B cell (primary cell): ENCODE data around the gene MICALL2. TPM values are rescaled to one million over a fixed set of nuclear protein-coding genes. Genes with fewer than 3 reads are reported as not detected.

ENCODE experiments used
- ATAC-seq: fragments of 200-7000 bp; cut with Tn5 transposase; one replicate; pipeline ENCODE4 v1.10.0; 2021; ENCODE audit warnings: low read depth, mild to moderate bottlenecking, moderate number of reproducible peaks, moderate library complexity
- CTCF ChIA-PET: fragments of 350-600 bp; sonication (Branson Sonifier 250); formaldehyde crosslinking; loops from one replicate; lab custom pipeline; 2021; ENCODE audit warnings: antibody characterized with exemption, inconsistent platforms; lab: Charles Lee
- POLR2A ChIA-PET: fragments of 350-600 bp; sonication (Branson Sonifier 250); formaldehyde crosslinking; loops from one replicate; lab custom pipeline; 2021; ENCODE audit warnings: antibody characterized with exemption; lab: Charles Lee
- DNase-seq: peaks from one replicate; pipeline ENCODE4 v3.0.0; 2013
- H2AFZ ChIP-seq: 2 replicates; pipeline ENCODE4 v1.6.1; 2012; ENCODE audit warnings: mild to moderate bottlenecking, low read depth, low read length; ENCODE audit not compliant: insufficient read depth, poor library complexity, severe bottlenecking
- H3K27ac ChIP-seq, 2 donors: 1 replicate in 1 of 2; 2 replicates in 1 of 2; pipeline ENCODE4 v1.5.1; 2012 to 2013; ENCODE audit warnings: low read length in 2 of 2, mild to moderate bottlenecking in 2 of 2, moderate library complexity in 1 of 2
- H3K27me3 ChIP-seq, 4 experiments: fragments of 200-600 bp in 1 of 4; sonication (generic) in 1 of 4; replicated peaks in 1 of 4; 1 replicate in 2 of 4; 2 replicates in 2 of 4; pipeline versions ENCODE4 v1.6.1 to v1.7.0; 2013 to 2016; ENCODE audit warnings: low read length in 3 of 4, mild to moderate bottlenecking in 2 of 4, mixed read lengths in 1 of 4, moderate library complexity in 1 of 4; ENCODE audit not compliant: insufficient read depth in 4 of 4, control insufficient read depth in 3 of 4; ENCODE audit errors: control extremely low read depth in 1 of 4
- H3K36me3 ChIP-seq, 2 experiments: replicated peaks in 1 of 2; 1 replicate in 1 of 2; 2 replicates in 1 of 2; pipeline versions ENCODE4 v1.6.1 to v1.7.1; 2013; ENCODE audit warnings: low read length in 1 of 2; ENCODE audit not compliant: insufficient read depth in 2 of 2, control insufficient read depth in 1 of 2; ENCODE audit errors: control extremely low read depth in 1 of 2, extremely low read depth in 1 of 2
- H3K4me1 ChIP-seq, 2 donors: fragments of 200-600 bp in 1 of 2; sonication (generic) in 1 of 2; 1 replicate in 1 of 2; 2 replicates in 1 of 2; pipeline versions ENCODE4 v1.5.1 to v1.6.1; 2013 to 2017; ENCODE audit warnings: low read length in 2 of 2; ENCODE audit not compliant: control insufficient read depth in 2 of 2, insufficient read depth in 2 of 2
- H3K4me2 ChIP-seq: replicated peaks from 2 replicates; pipeline ENCODE3; 2012; ENCODE audit warnings: mild to moderate bottlenecking, low read depth, low read length; ENCODE audit not compliant: poor library complexity, severe bottlenecking
- H3K4me3 ChIP-seq, 5 experiments: fragments of 200-600 bp in 1 of 5; sonication (generic) in 1 of 5; 1 replicate in 3 of 5; 2 replicates in 2 of 5; pipeline versions ENCODE4 v1.5.1 to v1.7.0; 2011 to 2016; ENCODE audit warnings: low read length in 4 of 5, mild to moderate bottlenecking in 4 of 5, low read depth in 2 of 5, control low read depth in 1 of 5, moderate library complexity in 1 of 5; ENCODE audit not compliant: insufficient read depth in 1 of 5; ENCODE audit errors: control extremely low read depth in 1 of 5, extremely low read depth in 1 of 5
- H3K79me2 ChIP-seq: fragments of 200-600 bp; sonication (generic); one replicate; pipeline ENCODE4 v1.6.0; 2016; ENCODE audit warnings: low read length; ENCODE audit not compliant: control insufficient read depth, insufficient read depth
- H3K9ac ChIP-seq: fragments of 200-600 bp; sonication (generic); 2 replicates; pipeline ENCODE4 v1.6.1; 2017; ENCODE audit warnings: mild to moderate bottlenecking, low read length, moderate library complexity
- H3K9me3 ChIP-seq, 3 donors: one replicate each; pipeline versions ENCODE4 v1.6.1 to v1.7.1; 2013; ENCODE audit warnings: low read length in 2 of 3; ENCODE audit not compliant: control insufficient read depth in 2 of 3, insufficient read depth in 1 of 3; ENCODE audit errors: control extremely low read depth in 1 of 3
- H4K20me1 ChIP-seq: 2 replicates; pipeline ENCODE4 v1.6.0; 2012; ENCODE audit warnings: mild to moderate bottlenecking, low read length; ENCODE audit not compliant: insufficient read depth, control insufficient read depth, poor library complexity, severe bottlenecking
- H3K27ac Mint-ChIP-seq: one replicate; pipeline ENCODE4 v1.8.0; 2021; ENCODE audit warnings: mixed read lengths
- H3K27me3 Mint-ChIP-seq: one replicate; pipeline ENCODE4 v1.8.0; 2021; ENCODE audit warnings: mixed read lengths
- H3K4me1 Mint-ChIP-seq: one replicate; pipeline ENCODE4 v1.8.0; 2021; ENCODE audit warnings: mixed read lengths
- H3K4me3 Mint-ChIP-seq: one replicate; pipeline ENCODE4 v1.8.0; 2021; ENCODE audit warnings: mixed read lengths
- H3K9me3 Mint-ChIP-seq: one replicate; pipeline ENCODE4 v1.8.0; 2022; ENCODE audit warnings: mixed read lengths; ENCODE audit not compliant: insufficient read depth
- EZH2 ChIP-seq: IDR thresholded peaks from 2 replicates; pipeline ENCODE4 v1.6.1; 2012; ENCODE audit warnings: borderline replicate concordance, low read depth, mild to moderate bottlenecking, moderate library complexity, low read length; ENCODE audit not compliant: insufficient read depth, poor library complexity, severe bottlenecking
- WGBS: methylation state at CpG from one replicate; pipeline ENCODE4 v1.1.5; 2013; ENCODE audit warnings: missing lambda C conversion rate; ENCODE audit not compliant: insufficient coverage; 5-methylcytosine and 5-hydroxymethylcytosine counted together
- intact Hi-C: fragments of 100-400 bp; cut with micrococcal nuclease; formaldehyde crosslinking; loops from one replicate; pipeline ENCODE4 v1.10.0; 2022
- polyA plus RNA-seq: library from polyadenylated mRNA; depleted of rRNA; stranded (reverse); fragments of >200 nt; gene quantifications from 2 replicates; pipeline ENCODE4 v1.2.3, GENCODE V29; 2012
- total RNA-seq, 2 donors: library from RNA; stranded (reverse); fragments of 120-200 nt in 1 of 2; gene quantifications; 1 replicate in 1 of 2; 2 replicates in 1 of 2; pipeline versions ENCODE4 v1.2.3 to v1.2.4, GENCODE V29; 2013 to 2022
- TF ChIP-seq, protein P1 (sequence below): fragments of 200-600 bp; IDR thresholded peaks from one replicate; pipeline ENCODE4 v1.8.0; 2022; ENCODE audit warnings: antibody characterized with exemption, mild to moderate bottlenecking

MICALL2 gene
- total and polyA plus RNA-seq, 2 donors (not counting 1 experiment from before 2014, with no cell fraction given) = 0.85 to 0.94 TPM

DNA sequence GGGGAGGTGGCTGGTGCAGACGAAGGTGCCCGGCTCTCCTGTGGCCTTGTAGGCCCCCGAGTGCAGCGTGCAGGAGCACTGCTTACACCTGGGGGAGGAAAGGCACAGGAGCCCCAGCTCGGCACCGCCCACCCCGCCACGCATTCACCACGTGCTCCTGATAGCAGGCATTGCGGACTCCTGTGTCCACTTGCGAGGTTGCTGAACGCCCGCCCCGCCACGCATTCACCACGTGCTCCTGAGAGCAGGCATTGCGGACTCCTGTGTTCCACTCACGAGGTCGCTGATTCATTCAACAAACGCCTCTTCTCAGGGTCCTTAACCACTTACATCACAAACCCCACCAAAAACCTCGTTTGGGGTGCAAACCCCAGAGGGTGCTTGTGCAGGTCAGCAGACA is 13.9 kb downstream of the MICALL2 start:
- ChIA-PET POLR2A (no interaction called here), CTCF (no interaction called here)
- Histone ChIP-seq H3K4me2 (no peak overlapping the region), H3K79me2 (no peaks in the 10 kb centered on the region), H3K36me3 (no peaks in the 10 kb centered on the region), H3K4me1 (no peaks in the 10 kb centered on the region), H3K27ac (no peak overlapping the region), H3K27me3 (peaks cover 0 to 9% (median 0%) of the 10 kb centered on the region in 4 experiments), H3K9ac (no peak overlapping the region), H3K9me3 (peaks cover 0 to 3% (median 0%) of the 10 kb centered on the region in 3 donors), H2AFZ (no peak overlapping the region), H3K4me3 (no peak overlapping the region), H4K20me1 (no peaks in the 10 kb centered on the region)
- no peaks in the 10 kb centered on the region for H3K4me1 Mint-ChIP-seq
- WGBS = 93% methylated on average over 17 of the region's 21 CpGs
- intact Hi-C loops = no loop called here
- DNase-seq = no peak
- no peaks in the 10 kb centered on the region for H3K27me3 Mint-ChIP-seq
- no peak for TF ChIP-seq EZH2
- TF ChIP-seq, protein P1, sequence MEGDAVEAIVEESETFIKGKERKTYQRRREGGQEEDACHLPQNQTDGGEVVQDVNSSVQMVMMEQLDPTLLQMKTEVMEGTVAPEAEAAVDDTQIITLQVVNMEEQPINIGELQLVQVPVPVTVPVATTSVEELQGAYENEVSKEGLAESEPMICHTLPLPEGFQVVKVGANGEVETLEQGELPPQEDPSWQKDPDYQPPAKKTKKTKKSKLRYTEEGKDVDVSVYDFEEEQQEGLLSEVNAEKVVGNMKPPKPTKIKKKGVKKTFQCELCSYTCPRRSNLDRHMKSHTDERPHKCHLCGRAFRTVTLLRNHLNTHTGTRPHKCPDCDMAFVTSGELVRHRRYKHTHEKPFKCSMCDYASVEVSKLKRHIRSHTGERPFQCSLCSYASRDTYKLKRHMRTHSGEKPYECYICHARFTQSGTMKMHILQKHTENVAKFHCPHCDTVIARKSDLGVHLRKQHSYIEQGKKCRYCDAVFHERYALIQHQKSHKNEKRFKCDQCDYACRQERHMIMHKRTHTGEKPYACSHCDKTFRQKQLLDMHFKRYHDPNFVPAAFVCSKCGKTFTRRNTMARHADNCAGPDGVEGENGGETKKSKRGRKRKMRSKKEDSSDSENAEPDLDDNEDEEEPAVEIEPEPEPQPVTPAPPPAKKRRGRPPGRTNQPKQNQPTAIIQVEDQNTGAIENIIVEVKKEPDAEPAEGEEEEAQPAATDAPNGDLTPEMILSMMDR = no peak
- no peak overlapping the region for H3K4me3 Mint-ChIP-seq
- no peak for ATAC-seq
- H3K27ac Mint-ChIP-seq = no peak overlapping the region
- H3K9me3 Mint-ChIP-seq = no peaks in the 10 kb centered on the region

DNA sequence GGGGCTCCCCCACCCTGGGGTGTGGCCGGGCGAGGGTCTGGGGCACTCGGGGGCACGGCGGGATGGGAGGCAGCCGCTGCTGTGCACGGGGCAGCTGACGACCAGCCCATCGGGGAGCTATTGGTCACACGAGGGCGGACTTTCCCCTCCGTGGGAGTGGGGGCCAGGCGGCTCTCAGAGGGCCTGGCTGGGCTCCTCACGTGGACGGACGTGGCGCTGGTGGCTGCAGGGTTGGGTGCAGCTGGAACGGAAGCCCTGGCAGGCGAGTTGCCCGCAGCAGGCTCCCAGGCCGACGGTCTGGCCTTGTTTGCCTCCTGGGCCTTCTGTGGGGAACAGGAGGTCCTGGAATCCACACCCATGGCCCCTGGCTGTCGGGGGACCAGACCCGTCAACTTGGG is 14.3 kb downstream of the MICALL2 start:
- Mint-ChIP-seq H3K9me3 (no peaks in the 10 kb centered on the region), H3K27ac (no peak overlapping the region), H3K4me3 (no peak overlapping the region), H3K4me1 (no peaks in the 10 kb centered on the region), H3K27me3 (no peaks in the 10 kb centered on the region)
- Histone ChIP-seq H3K4me3 (no peak overlapping the region), H3K4me1 (no peaks in the 10 kb centered on the region), H3K9me3 (peaks cover 0 to 3% (median 0%) of the 10 kb centered on the region in 3 donors), H3K36me3 (no peaks in the 10 kb centered on the region), H3K4me2 (no peak overlapping the region), H2AFZ (no peak overlapping the region), H3K27me3 (peaks cover 0 to 10% (median 0%) of the 10 kb centered on the region in 4 experiments), H3K9ac (no peak overlapping the region), H4K20me1 (no peaks in the 10 kb centered on the region), H3K27ac (no peak overlapping the region), H3K79me2 (no peaks in the 10 kb centered on the region)
- intact Hi-C loops = no loop called here
- ChIA-PET POLR2A (no interaction called here), CTCF (no interaction called here)
- whole genome bisulfite sequencing = 89% methylated on average over 24 of the region's 24 CpGs
- TF ChIP-seq, protein P1 = no peak
- TF ChIP-seq EZH2 = no peak
- DNase-seq (no peak), ATAC-seq (no peak)
